Stimulated activated CD4-positive, alpha-beta T cell treated with anti-CD3 and anti-CD28 coated beads, Interleukin-2, amount 100 ng/mL, for 48 hours (primary cell): ENCODE results near the gene PCBP1.
"Not testable (repeated sequence)": the region's sequence is repeated elsewhere in the genome, so short reads cannot be mapped to it uniquely, and the experiment has no call there.

Experiments used
- DNase-seq, 2 donors: peaks; one replicate each; pipeline ENCODE4 v3.0.0-alpha.2; 2020

Gene PCBP1

GRCh38 chr2:70083344-70084156, 3.7 kb upstream of the PCBP1 start:
- DNase-seq, result peak; percentile 41 to 46

GRCh38 chr2:70084973-70085710, 2.1 kb upstream of the PCBP1 start:
- peak; percentile 36 to 49 for DNase-seq

GRCh38 chr2:70085711-70086277, 1.5 kb upstream of the PCBP1 start:
- DNase-seq, result no peak

- peak; percentile 64 to 69 for DNase-seq
Measured at GRCh38 chr2:70086278-70086837, 919 bp upstream of the PCBP1 start.

GRCh38 chr2:70087702-70088597, 673 bp downstream of the PCBP1 start:
- peak; percentile 43 to 62 for DNase-seq

- no peak for DNase-seq
Measured at GRCh38 chr2:70088598-70089219, 1.4 kb downstream of the PCBP1 start.

GRCh38 chr2:70089220-70089982, 2.1 kb downstream of the PCBP1 start:
- peak; percentile 28 to 35 for DNase-seq

- no peak for DNase-seq
Measured at GRCh38 chr2:70089983-70090525, 2.8 kb downstream of the PCBP1 start.

GRCh38 chr2:70090706-70091334, 3.5 kb downstream of the PCBP1 start:
- DNase-seq, result no peak

- no peak for DNase-seq
Measured at GRCh38 chr2:70091364-70091763, 4.1 kb downstream of the PCBP1 start.

GRCh38 chr2:70091816-70092215, 4.5 kb downstream of the PCBP1 start:
- no peak for DNase-seq

GRCh38 chr2:70092576-70093243, 5.4 kb downstream of the PCBP1 start:
- DNase-seq, result not testable (repeated sequence)

GRCh38 chr2:70094171-70094977, 7.1 kb downstream of the PCBP1 start:
- DNase-seq, result no peak

GRCh38 chr2:70094978-70095719, 7.9 kb downstream of the PCBP1 start:
- no peak for DNase-seq

- DNase-seq, result no peak
Measured at GRCh38 chr2:70095720-70096670, 8.7 kb downstream of the PCBP1 start.

GRCh38 chr2:70098032-70098431, 10.8 kb downstream of the PCBP1 start:
- no peak for DNase-seq

GRCh38 chr2:70099270-70099669, 12.0 kb downstream of the PCBP1 start:
- no peak for DNase-seq
